ENCODE data around the gene FHAD1.
A peak's percentile ranks its signal among the peaks of the same experiment; 100 is the strongest.
"Not testable (repeated sequence)": the region's sequence is repeated elsewhere in the genome, so short reads cannot be mapped to it uniquely, and the experiment has no call there.

FHAD1 gene

GRCh38 chr1:15381805-15382204, 134.8 kb downstream of the FHAD1 start:
- H3K27ac ChIP-seq (ENCODE audit: low read depth, low read length) = no peak overlapping the region
- peaks cover 70% of the 10 kb centered on the region for H3K27me3 ChIP-seq (ENCODE audit: control insufficient read depth, insufficient read depth, low read length)
- H3K9ac ChIP-seq (ENCODE audit: low read length) = no peak overlapping the region
- no peak overlapping the region for H3K4me3 ChIP-seq (ENCODE audit: low read depth, low read length)
- no peaks in the 10 kb centered on the region for H3K9me3 ChIP-seq (ENCODE audit: control insufficient read depth, insufficient read depth, low read depth, low read length)
- no peaks in the 10 kb centered on the region for H3K36me3 ChIP-seq (ENCODE audit: control insufficient read depth, insufficient read depth, low read length)
- H3K4me1 ChIP-seq (ENCODE audit: control insufficient read depth, insufficient read depth, low read length) = peaks cover 37% of the 10 kb centered on the region

- Histone ChIP-seq H3K36me3 (ENCODE audit: control insufficient read depth, insufficient read depth, low read length) (no peaks in the 10 kb centered on the region), H3K9ac (ENCODE audit: low read length) (no peak overlapping the region), H3K4me1 (ENCODE audit: control insufficient read depth, insufficient read depth, low read length) (peaks cover 39% of the 10 kb centered on the region), H3K27me3 (ENCODE audit: control insufficient read depth, insufficient read depth, low read length) (peaks cover 79% of the 10 kb centered on the region), H3K9me3 (ENCODE audit: control insufficient read depth, insufficient read depth, low read depth, low read length) (no peaks in the 10 kb centered on the region), H3K4me3 (ENCODE audit: low read depth, low read length) (no peak overlapping the region), H3K27ac (ENCODE audit: low read depth, low read length) (no peak overlapping the region)
Measured at GRCh38 chr1:15382601-15383518, 135.8 kb downstream of the FHAD1 start.

- Histone ChIP-seq H3K27me3 (ENCODE audit: control insufficient read depth, insufficient read depth, low read length) (peaks cover 86% of the 10 kb centered on the region), H3K4me3 (ENCODE audit: low read depth, low read length) (peak overlapping the region; percentile 49), H3K27ac (ENCODE audit: low read depth, low read length) (no peak overlapping the region), H3K9ac (ENCODE audit: low read length) (peak overlapping the region; percentile 16), H3K9me3 (ENCODE audit: control insufficient read depth, insufficient read depth, low read depth, low read length) (no peaks in the 10 kb centered on the region), H3K36me3 (ENCODE audit: control insufficient read depth, insufficient read depth, low read length) (no peaks in the 10 kb centered on the region), H3K4me1 (ENCODE audit: control insufficient read depth, insufficient read depth, low read length) (peaks cover 47% of the 10 kb centered on the region)
Measured at GRCh38 chr1:15383810-15384209, 136.8 kb downstream of the FHAD1 start.

- Histone ChIP-seq H3K36me3 (ENCODE audit: control insufficient read depth, insufficient read depth, low read length) (no peaks in the 10 kb centered on the region), H3K27ac (ENCODE audit: low read depth, low read length) (no peak overlapping the region), H3K27me3 (ENCODE audit: control insufficient read depth, insufficient read depth, low read length) (peaks cover 90% of the 10 kb centered on the region), H3K4me1 (ENCODE audit: control insufficient read depth, insufficient read depth, low read length) (peaks cover 49% of the 10 kb centered on the region), H3K9ac (ENCODE audit: low read length) (peak overlapping the region; percentile 16), H3K4me3 (ENCODE audit: low read depth, low read length) (peak overlapping the region; percentile 49), H3K9me3 (ENCODE audit: control insufficient read depth, insufficient read depth, low read depth, low read length) (no peaks in the 10 kb centered on the region)
Measured at GRCh38 chr1:15384301-15384901, 137.4 kb downstream of the FHAD1 start.

GRCh38 chr1:15385420-15385819, 138.4 kb downstream of the FHAD1 start:
- no peaks in the 10 kb centered on the region for H3K36me3 ChIP-seq (ENCODE audit: control insufficient read depth, insufficient read depth, low read length)
- no peak overlapping the region for H3K9ac ChIP-seq (ENCODE audit: low read length)
- H3K27ac ChIP-seq (ENCODE audit: low read depth, low read length) = no peak overlapping the region
- H3K4me3 ChIP-seq (ENCODE audit: low read depth, low read length) = no peak overlapping the region
- peaks cover 84% of the 10 kb centered on the region for H3K27me3 ChIP-seq (ENCODE audit: control insufficient read depth, insufficient read depth, low read length)
- no peaks in the 10 kb centered on the region for H3K9me3 ChIP-seq (ENCODE audit: control insufficient read depth, insufficient read depth, low read depth, low read length)
- peaks cover 49% of the 10 kb centered on the region for H3K4me1 ChIP-seq (ENCODE audit: control insufficient read depth, insufficient read depth, low read length)

- Histone ChIP-seq H3K4me3 (ENCODE audit: low read depth, low read length) (no peak overlapping the region), H3K27ac (ENCODE audit: low read depth, low read length) (no peak overlapping the region), H3K9ac (ENCODE audit: low read length) (no peak overlapping the region), H3K4me1 (ENCODE audit: control insufficient read depth, insufficient read depth, low read length) (peaks cover 49% of the 10 kb centered on the region), H3K27me3 (ENCODE audit: control insufficient read depth, insufficient read depth, low read length) (peaks cover 76% of the 10 kb centered on the region), H3K9me3 (ENCODE audit: control insufficient read depth, insufficient read depth, low read depth, low read length) (no peaks in the 10 kb centered on the region), H3K36me3 (ENCODE audit: control insufficient read depth, insufficient read depth, low read length) (no peaks in the 10 kb centered on the region)
Measured at GRCh38 chr1:15386164-15386749, 139.2 kb downstream of the FHAD1 start.

- Histone ChIP-seq H3K9ac (ENCODE audit: low read length) (no peak overlapping the region), H3K4me3 (ENCODE audit: low read depth, low read length) (0 out of 2 replicates have a peak overlapping the region, but pooled peaks have one; percentile 4), H3K27ac (ENCODE audit: low read depth, low read length) (no peak overlapping the region), H3K36me3 (ENCODE audit: control insufficient read depth, insufficient read depth, low read length) (no peaks in the 10 kb centered on the region), H3K27me3 (ENCODE audit: control insufficient read depth, insufficient read depth, low read length) (peaks cover 55% of the 10 kb centered on the region), H3K9me3 (ENCODE audit: control insufficient read depth, insufficient read depth, low read depth, low read length) (no peaks in the 10 kb centered on the region), H3K4me1 (ENCODE audit: control insufficient read depth, insufficient read depth, low read length) (peaks cover 44% of the 10 kb centered on the region)
Measured at GRCh38 chr1:15388201-15388880, 141.3 kb downstream of the FHAD1 start.

- H3K36me3 ChIP-seq (ENCODE audit: control insufficient read depth, insufficient read depth, low read length); H3K9me3 ChIP-seq (ENCODE audit: control insufficient read depth, insufficient read depth, low read depth, low read length); H3K27ac ChIP-seq (ENCODE audit: low read depth, low read length); H3K4me3 ChIP-seq (ENCODE audit: low read depth, low read length); H3K9ac ChIP-seq (ENCODE audit: low read length): not testable (repeated sequence)
- peaks cover 29% of the 10 kb centered on the region for H3K4me1 ChIP-seq (ENCODE audit: control insufficient read depth, insufficient read depth, low read length)
- H3K27me3 ChIP-seq (ENCODE audit: control insufficient read depth, insufficient read depth, low read length) = peaks cover 40% of the 10 kb centered on the region
Measured at GRCh38 chr1:15389828-15390227, 142.8 kb downstream of the FHAD1 start.

- Histone ChIP-seq H3K27ac (ENCODE audit: low read depth, low read length) (no peak overlapping the region), H3K27me3 (ENCODE audit: control insufficient read depth, insufficient read depth, low read length) (peaks cover 34% of the 10 kb centered on the region), H3K4me3 (ENCODE audit: low read depth, low read length) (no peak overlapping the region), H3K4me1 (ENCODE audit: control insufficient read depth, insufficient read depth, low read length) (peaks cover 22% of the 10 kb centered on the region), H3K9ac (ENCODE audit: low read length) (no peak overlapping the region), H3K9me3 (ENCODE audit: control insufficient read depth, insufficient read depth, low read depth, low read length) (no peaks in the 10 kb centered on the region), H3K36me3 (ENCODE audit: control insufficient read depth, insufficient read depth, low read length) (no peaks in the 10 kb centered on the region)
Measured at GRCh38 chr1:15390667-15391066, 143.6 kb downstream of the FHAD1 start.

GRCh38 chr1:15391366-15391765, 144.3 kb downstream of the FHAD1 start:
- Histone ChIP-seq H3K27me3 (ENCODE audit: control insufficient read depth, insufficient read depth, low read length) (peaks cover 27% of the 10 kb centered on the region), H3K9me3 (ENCODE audit: control insufficient read depth, insufficient read depth, low read depth, low read length) (no peaks in the 10 kb centered on the region), H3K36me3 (ENCODE audit: control insufficient read depth, insufficient read depth, low read length) (no peaks in the 10 kb centered on the region), H3K4me3 (ENCODE audit: low read depth, low read length) (no peak overlapping the region), H3K27ac (ENCODE audit: low read depth, low read length) (no peak overlapping the region), H3K9ac (ENCODE audit: low read length) (no peak overlapping the region), H3K4me1 (ENCODE audit: control insufficient read depth, insufficient read depth, low read length) (peaks cover 15% of the 10 kb centered on the region)

Data from HUES6 (cell line).